ENCODE data around the gene ZNF598. TPM values are rescaled to one million over a fixed set of nuclear protein-coding genes. Genes with fewer than 3 reads are reported as not detected.
A peak's percentile ranks its signal among the peaks of the same experiment; 100 is the strongest.
"Not testable (repeated sequence)": the region's sequence is repeated elsewhere in the genome, so short reads cannot be mapped to it uniquely, and the experiment has no call there.

Gene ZNF598
- total RNA-seq, 3 donors from 2014 or later (not counting 1 experiment from before 2014, with no cell fraction given): 56.1 to 71.6 (median 58.2) TPM

DNA sequence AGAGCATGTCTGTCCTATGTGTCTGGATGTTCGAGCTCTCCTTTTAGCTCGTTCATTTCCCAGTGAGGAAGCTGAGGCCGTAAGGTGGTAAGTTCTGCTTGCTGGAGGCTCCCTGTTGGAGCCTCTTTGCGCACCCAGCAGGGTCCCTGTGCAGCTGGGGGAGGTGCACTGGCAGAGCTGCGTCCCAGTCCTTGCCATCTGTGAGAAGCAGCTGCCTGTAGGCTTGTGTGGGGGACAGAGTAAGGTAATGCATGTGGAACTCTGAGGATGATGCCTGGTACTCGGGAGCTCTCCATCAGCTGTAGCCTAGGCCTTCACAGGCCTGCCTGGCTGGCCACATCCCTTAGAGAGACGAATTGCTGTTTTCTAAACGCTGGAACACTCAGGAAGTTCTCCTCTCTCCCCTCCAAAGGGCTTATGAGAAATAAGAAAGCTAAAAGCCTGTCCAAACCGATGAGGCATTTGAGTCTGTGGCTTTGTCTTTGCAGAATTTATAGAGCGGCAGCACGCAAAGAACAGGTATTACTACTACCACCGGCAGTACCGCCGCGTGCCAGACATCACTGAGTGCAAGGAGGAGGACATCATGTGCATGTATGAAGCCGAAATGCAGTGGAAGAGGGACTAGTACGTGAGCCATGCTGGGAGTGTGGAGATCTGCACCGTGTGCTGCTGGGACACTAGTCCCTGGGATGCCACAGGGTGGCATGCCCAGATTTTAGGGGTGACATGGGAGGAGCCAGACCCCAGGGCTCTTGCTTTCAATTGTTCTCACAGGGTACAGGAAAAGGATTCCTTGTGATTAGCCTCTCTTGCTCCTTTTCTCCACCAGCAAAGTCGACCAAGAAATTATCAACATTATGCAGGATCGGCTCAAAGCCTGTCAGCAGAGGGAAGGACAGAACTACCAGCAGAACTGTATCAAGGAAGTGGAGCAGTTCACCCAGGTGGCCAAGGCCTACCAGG lies 48.7 kb downstream of the ZNF598 start:
- ATAC-seq: no peak
- peak overlapping the region; percentile 91 for H3K4me3 Mint-ChIP-seq
- H3K27ac Mint-ChIP-seq: peak overlapping the region; percentile 56 to 85
- peak in 1 of 2 donors; percentile 56 for DNase-seq
- Histone ChIP-seq H3K36me3 (ENCODE audit: control insufficient read depth, insufficient read depth, low read length) (peaks cover 20% of the 10 kb centered on the region), H3K27ac (ENCODE audit: low read length) (no peak overlapping the region), H3K4me1 (ENCODE audit: control insufficient read depth, insufficient read depth, low read length) (peaks cover 58% of the 10 kb centered on the region), H3K4me3 (ENCODE audit: low read length) (no peak overlapping the region), H3K9me3 (ENCODE audit: control insufficient read depth, insufficient read depth, low read length) (no peaks in the 10 kb centered on the region), H3K27me3 (ENCODE audit: control insufficient read depth, insufficient read depth, low read length) (no peaks in the 10 kb centered on the region)
- H3K27me3 Mint-ChIP-seq (ENCODE audit: low read depth in 2 of 2): no peaks in the 10 kb centered on the region
- no peaks in the 10 kb centered on the region for H3K9me3 Mint-ChIP-seq
- intact Hi-C loops (cut with micrococcal nuclease): no loop called here
- peaks cover 41% of the 10 kb centered on the region in 2 donors for H3K4me1 Mint-ChIP-seq
- no peaks in the 10 kb centered on the region for H3K36me3 Mint-ChIP-seq
- WGBS (ENCODE audit: insufficient coverage): 60% methylated on average over 20 of the region's 20 CpGs
- TF ChIP-seq, protein P1, sequence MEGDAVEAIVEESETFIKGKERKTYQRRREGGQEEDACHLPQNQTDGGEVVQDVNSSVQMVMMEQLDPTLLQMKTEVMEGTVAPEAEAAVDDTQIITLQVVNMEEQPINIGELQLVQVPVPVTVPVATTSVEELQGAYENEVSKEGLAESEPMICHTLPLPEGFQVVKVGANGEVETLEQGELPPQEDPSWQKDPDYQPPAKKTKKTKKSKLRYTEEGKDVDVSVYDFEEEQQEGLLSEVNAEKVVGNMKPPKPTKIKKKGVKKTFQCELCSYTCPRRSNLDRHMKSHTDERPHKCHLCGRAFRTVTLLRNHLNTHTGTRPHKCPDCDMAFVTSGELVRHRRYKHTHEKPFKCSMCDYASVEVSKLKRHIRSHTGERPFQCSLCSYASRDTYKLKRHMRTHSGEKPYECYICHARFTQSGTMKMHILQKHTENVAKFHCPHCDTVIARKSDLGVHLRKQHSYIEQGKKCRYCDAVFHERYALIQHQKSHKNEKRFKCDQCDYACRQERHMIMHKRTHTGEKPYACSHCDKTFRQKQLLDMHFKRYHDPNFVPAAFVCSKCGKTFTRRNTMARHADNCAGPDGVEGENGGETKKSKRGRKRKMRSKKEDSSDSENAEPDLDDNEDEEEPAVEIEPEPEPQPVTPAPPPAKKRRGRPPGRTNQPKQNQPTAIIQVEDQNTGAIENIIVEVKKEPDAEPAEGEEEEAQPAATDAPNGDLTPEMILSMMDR (IDR thresholded peaks at IDR 0.05): no peak

DNA sequence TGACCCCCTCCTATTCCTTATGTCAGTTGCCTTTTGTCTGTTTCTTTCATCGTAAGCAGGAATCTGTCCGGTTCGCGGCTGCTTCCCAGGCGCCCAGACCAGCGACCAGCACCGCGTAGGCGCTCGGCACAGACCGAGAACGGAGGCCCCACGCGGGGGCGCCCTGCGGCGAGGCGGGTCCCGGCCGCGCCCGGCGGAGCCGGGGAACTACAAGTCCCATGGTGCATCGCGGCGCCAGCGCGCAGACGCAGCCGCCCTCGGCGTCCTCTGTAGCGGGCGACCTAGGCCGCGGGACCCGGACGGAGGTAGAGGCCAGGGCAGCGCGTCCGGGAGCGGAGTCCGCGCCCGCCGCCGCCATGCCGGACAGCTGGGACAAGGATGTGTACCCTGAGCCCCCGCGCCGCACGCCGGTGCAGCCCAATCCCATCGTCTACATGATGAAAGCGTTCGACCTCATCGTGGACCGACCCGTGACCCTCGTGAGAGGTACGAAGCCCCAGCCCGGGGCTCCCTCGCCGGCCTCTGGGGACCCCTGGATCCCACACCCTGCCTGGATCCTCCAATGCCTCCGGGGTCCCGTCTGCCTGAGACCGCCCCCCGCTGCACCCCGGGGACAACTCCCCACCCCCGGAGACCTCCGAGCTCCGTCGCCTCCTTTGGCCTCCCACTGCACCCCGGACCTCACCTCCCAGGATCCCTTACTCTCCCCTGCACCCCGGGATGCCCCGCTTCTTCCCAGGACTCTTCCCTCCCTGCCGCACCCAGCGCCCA lies 50.2 kb downstream of the ZNF598 start, which contains the start of gene NDUFB10:
NDUFB10 (plus strand) TSS at position 270 of the 771 bp plus-strand sequence; CDS start at position 357, 87 bp downstream.
- intact Hi-C loops (cut with micrococcal nuclease): no loop called here
- TF ChIP-seq, protein P1 (IDR thresholded peaks at IDR 0.05): peak; percentile 30
- H3K9me3 ChIP-seq (ENCODE audit: control insufficient read depth, insufficient read depth, low read length): no peaks in the 10 kb centered on the region
- H3K27ac Mint-ChIP-seq: peak within 1 kb of the TSS; percentile 56 to 85
- peaks cover 49% of the 10 kb centered on the region for H3K4me1 ChIP-seq (ENCODE audit: control insufficient read depth, insufficient read depth, low read length)
- no peaks in the 10 kb centered on the region for H3K36me3 Mint-ChIP-seq
- no peaks in the 10 kb centered on the region for H3K9me3 Mint-ChIP-seq
- no peaks in the 10 kb centered on the region for H3K27me3 ChIP-seq (ENCODE audit: control insufficient read depth, insufficient read depth, low read length)
- ATAC-seq (peak; percentile 89 to 94 (median 90)), DNase-seq (peak; percentile 83 to 96)
- under 1% methylated on average over 79 of the region's 79 CpGs for WGBS (ENCODE audit: insufficient coverage)
- H3K4me3 ChIP-seq (ENCODE audit: low read length): peak within 1 kb of the TSS; percentile 78
- H3K4me1 Mint-ChIP-seq: peaks cover 29 to 31% of the 10 kb centered on the region in 2 donors
- H3K27me3 Mint-ChIP-seq (ENCODE audit: low read depth in 2 of 2): no peaks in the 10 kb centered on the region
- peak within 1 kb of the TSS; percentile 91 for H3K4me3 Mint-ChIP-seq
- peak within 1 kb of the TSS; percentile 65 for H3K27ac ChIP-seq (ENCODE audit: low read length)
- H3K36me3 ChIP-seq (ENCODE audit: control insufficient read depth, insufficient read depth, low read length): peaks cover 20% of the 10 kb centered on the region

DNA sequence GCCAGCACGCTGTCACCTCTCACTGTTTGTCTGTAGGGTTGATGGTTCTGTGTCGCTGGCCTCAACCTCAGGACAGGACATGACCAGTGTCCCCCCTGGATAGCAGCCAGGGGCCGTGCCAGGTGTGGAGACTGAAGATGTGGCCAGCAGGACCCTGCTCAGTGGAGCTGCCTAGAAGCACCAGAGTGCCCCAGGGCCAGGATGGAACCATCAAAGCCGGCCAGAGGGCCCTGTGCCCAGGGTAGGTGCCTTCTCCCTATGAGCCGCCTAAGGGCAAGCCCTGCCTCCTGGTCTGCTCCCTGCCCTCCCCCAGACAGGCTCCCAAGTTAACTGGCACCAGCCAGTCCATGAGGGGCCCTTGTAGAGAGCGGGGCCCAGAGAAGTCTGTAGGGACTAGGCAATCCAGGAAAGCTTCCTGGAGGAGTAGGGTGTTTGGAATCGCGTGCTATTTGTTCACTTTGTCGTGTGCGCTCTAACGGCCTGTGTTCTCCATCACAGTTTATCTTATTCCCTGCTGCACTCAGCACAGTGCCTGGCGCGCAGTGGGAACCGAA lies 50.8 kb downstream of the ZNF598 start:
- Mint-ChIP-seq H3K4me1 (peaks cover 23 to 24% of the 10 kb centered on the region in 2 donors), H3K36me3 (no peaks in the 10 kb centered on the region), H3K27ac (peak overlapping the region; percentile 56 to 85), H3K9me3 (no peaks in the 10 kb centered on the region), H3K4me3 (peak overlapping the region; percentile 91), H3K27me3 (ENCODE audit: low read depth in 2 of 2) (no peaks in the 10 kb centered on the region)
- Histone ChIP-seq H3K27me3 (ENCODE audit: control insufficient read depth, insufficient read depth, low read length) (no peaks in the 10 kb centered on the region), H3K27ac (ENCODE audit: low read length) (no peak overlapping the region), H3K36me3 (ENCODE audit: control insufficient read depth, insufficient read depth, low read length) (peaks cover 20% of the 10 kb centered on the region), H3K4me3 (ENCODE audit: low read length) (peak overlapping the region; percentile 7), H3K4me1 (ENCODE audit: control insufficient read depth, insufficient read depth, low read length) (peaks cover 45% of the 10 kb centered on the region), H3K9me3 (ENCODE audit: control insufficient read depth, insufficient read depth, low read length) (no peaks in the 10 kb centered on the region)
- DNase-seq (no peak), ATAC-seq (no peak)
- 44% methylated on average over 14 of the region's 14 CpGs for WGBS (ENCODE audit: insufficient coverage)
- intact Hi-C loops (cut with micrococcal nuclease): no loop called here
- TF ChIP-seq, protein P1 (IDR thresholded peaks at IDR 0.05): no peak

DNA sequence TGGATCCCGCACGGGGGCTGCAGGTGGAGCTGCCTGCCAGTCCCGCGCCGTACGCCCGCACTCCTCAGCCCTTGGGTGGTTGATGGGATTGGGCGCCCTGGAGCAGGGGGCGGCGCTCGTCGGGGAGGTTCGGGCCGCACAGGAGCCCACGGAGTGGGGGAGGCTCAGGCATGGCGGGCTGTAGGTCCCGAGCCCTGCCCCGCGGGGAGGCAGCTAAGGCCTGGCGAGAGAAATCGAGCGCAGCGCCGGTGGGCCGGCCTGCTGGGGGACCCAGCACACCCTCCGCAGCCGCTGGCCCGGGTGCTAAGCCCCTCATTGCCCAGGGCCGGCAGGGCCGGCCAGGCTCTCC lies 51.5 kb downstream of the ZNF598 start:
- H3K27me3 ChIP-seq (ENCODE audit: control insufficient read depth, insufficient read depth, low read length); H3K4me3 Mint-ChIP-seq; H3K9me3 Mint-ChIP-seq; H3K9me3 ChIP-seq (ENCODE audit: control insufficient read depth, insufficient read depth, low read length); intact Hi-C loops (cut with micrococcal nuclease); DNase-seq; ATAC-seq; H3K36me3 Mint-ChIP-seq; H3K4me3 ChIP-seq (ENCODE audit: low read length); H3K27me3 Mint-ChIP-seq (ENCODE audit: low read depth in 2 of 2); H3K27ac ChIP-seq (ENCODE audit: low read length); H3K27ac Mint-ChIP-seq: not testable (repeated sequence)
- H3K4me1 ChIP-seq (ENCODE audit: control insufficient read depth, insufficient read depth, low read length): peaks cover 38% of the 10 kb centered on the region
- peaks cover 17 to 19% of the 10 kb centered on the region in 2 donors for H3K4me1 Mint-ChIP-seq
- WGBS (ENCODE audit: insufficient coverage): 81% methylated on average over 30 of the region's 30 CpGs
- peaks cover 16% of the 10 kb centered on the region for H3K36me3 ChIP-seq (ENCODE audit: control insufficient read depth, insufficient read depth, low read length)

DNA sequence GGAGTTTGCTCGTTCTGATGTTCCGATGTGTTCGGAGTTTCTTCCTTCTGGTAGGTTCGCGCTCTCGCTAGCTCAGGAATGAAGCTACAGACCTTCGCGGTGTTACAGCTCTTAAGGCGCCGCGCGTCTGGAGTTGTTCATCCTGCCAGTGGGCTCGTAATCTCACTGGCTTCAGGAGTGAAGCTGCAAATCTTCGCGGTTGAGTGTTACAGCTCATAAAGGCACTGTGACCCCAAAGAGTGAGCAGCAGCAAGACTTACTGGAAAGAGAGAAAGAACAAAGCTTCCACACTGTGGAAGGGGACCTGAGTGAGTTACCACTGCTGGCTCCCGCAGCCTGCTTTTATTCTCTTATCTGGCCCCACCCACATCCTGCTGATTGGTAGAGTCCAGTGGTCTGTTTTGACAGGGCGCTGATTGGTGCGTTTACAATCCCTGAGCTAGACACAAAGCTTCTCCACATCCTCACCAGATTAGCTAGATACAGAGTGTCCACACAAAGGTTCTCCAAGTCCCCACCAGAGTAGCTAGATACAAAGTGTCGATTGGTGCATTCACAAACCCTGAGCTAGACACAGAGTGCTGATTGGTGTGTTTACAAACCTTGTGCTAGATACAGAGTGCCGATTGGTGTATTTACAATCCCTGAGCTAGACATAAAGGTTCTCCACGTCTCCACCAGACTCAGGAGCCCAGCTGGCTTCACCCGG lies 52.0 kb downstream of the ZNF598 start:
- H3K9me3 Mint-ChIP-seq; intact Hi-C loops (cut with micrococcal nuclease); ATAC-seq; H3K27ac ChIP-seq (ENCODE audit: low read length); H3K27me3 ChIP-seq (ENCODE audit: control insufficient read depth, insufficient read depth, low read length); H3K4me3 Mint-ChIP-seq; H3K4me3 ChIP-seq (ENCODE audit: low read length); DNase-seq; H3K27me3 Mint-ChIP-seq (ENCODE audit: low read depth in 2 of 2); H3K9me3 ChIP-seq (ENCODE audit: control insufficient read depth, insufficient read depth, low read length); H3K27ac Mint-ChIP-seq; H3K36me3 Mint-ChIP-seq: not testable (repeated sequence)
- H3K4me1 Mint-ChIP-seq: peaks cover 13 to 19% of the 10 kb centered on the region in 2 donors
- peaks cover 11% of the 10 kb centered on the region for H3K36me3 ChIP-seq (ENCODE audit: control insufficient read depth, insufficient read depth, low read length)
- 95% methylated on average over 20 of the region's 22 CpGs for WGBS (ENCODE audit: insufficient coverage)
- peaks cover 33% of the 10 kb centered on the region for H3K4me1 ChIP-seq (ENCODE audit: control insufficient read depth, insufficient read depth, low read length)

Measured in natural killer cell (primary cell).